GM12872 (cell line): ENCODE data around the gene ARHGEF1.
A peak's percentile ranks its signal among the peaks of the same experiment; 100 is the strongest.

ENCODE experiments used
- TF ChIP-seq, protein P1 (sequence below): IDR thresholded peaks from 3 replicates; pipeline ENCODE4 v1.5.1; 2011; ENCODE audit warnings: low read depth, mild to moderate bottlenecking, low read length, moderate library complexity; ENCODE audit not compliant: insufficient read depth

The ARHGEF1 gene

DNA sequence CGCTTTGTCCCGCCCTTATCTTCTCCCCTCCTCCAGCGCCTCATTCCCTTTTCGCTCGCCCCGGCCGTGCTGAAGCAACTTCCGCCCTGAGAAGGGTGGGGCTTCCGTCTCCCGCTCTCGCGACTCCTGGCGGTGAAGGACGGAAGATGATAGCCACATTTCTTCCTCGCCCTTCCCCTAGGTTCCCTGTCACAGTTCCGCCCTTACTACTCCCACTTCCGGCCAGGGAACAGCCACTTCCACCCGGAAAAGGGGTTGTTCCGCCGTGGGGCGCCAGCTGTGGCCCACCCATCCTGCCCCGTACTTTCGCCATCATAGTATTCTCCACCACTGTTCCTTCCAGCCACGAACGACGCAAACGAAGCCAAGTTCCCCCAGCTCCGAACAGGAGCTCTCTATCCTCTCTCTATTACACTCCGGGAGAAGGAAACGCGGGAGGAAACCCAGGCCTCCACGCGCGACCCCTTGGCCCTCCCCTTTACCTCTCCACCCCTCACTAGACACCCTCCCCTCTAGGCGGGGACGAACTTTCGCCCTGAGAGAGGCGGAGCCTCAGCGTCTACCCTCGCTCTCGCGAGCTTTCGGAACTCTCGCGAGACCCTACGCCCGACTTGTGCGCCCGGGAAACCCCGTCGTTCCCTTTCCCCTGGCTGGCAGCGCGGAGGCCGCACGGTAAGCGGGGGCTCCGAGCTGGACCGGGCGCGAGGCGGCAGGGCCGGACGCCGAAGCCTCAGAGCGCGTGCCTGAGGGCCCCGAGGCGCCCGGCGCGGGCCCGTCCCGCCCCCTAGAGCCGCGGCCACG is 23.2 kb upstream of the ARHGEF1 start, which contains the start of gene RPS19:
RPS19 (plus strand) TSS at position 638 of the 801 bp plus-strand sequence. CDS start 520 bp downstream, outside the sequence.
- TF ChIP-seq, protein P1, sequence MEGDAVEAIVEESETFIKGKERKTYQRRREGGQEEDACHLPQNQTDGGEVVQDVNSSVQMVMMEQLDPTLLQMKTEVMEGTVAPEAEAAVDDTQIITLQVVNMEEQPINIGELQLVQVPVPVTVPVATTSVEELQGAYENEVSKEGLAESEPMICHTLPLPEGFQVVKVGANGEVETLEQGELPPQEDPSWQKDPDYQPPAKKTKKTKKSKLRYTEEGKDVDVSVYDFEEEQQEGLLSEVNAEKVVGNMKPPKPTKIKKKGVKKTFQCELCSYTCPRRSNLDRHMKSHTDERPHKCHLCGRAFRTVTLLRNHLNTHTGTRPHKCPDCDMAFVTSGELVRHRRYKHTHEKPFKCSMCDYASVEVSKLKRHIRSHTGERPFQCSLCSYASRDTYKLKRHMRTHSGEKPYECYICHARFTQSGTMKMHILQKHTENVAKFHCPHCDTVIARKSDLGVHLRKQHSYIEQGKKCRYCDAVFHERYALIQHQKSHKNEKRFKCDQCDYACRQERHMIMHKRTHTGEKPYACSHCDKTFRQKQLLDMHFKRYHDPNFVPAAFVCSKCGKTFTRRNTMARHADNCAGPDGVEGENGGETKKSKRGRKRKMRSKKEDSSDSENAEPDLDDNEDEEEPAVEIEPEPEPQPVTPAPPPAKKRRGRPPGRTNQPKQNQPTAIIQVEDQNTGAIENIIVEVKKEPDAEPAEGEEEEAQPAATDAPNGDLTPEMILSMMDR = peak; percentile 63

DNA sequence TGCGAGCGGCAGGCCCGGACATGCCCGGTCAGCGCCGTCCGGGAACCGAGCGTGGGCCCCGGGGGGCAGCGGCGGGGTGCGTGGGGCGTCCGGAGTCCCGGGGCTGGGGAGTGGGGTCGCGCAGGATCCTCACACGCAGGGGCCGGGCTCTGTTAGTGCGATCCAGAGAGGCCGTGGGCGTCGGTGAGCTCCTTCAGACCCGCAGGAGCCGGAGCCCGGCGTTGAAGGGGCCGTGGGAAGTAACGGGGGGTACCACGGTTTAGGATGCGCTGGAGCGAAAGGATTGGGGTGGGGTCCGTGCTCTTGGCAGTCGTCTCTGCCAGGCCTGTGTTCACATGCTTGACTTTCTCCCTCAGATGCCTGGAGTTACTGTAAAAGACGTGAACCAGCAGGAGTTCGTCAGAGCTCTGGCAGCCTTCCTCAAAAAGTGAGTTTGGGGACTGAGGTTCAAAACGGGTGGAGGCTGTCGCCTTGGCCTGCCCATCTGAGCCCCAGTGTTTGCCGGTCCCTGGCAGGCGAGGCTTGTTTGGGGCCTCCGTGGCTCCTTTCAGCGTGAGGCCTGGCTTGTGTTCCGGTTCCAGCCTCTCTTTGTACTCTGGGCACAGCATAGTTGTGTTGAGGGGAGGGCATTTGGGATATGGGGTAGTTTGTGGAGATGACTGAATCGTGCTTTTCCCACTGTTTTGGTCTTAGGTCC is 22.4 kb upstream of the ARHGEF1 start:
- TF ChIP-seq, protein P1 = no peak

- TF ChIP-seq, protein P1 = no peak
Measured at GRCh38 chr19:41861116-41861768, 21.7 kb upstream of the ARHGEF1 start.

- TF ChIP-seq, protein P1 = no peak
Measured at GRCh38 chr19:41861846-41862245, 21.1 kb upstream of the ARHGEF1 start.

DNA sequence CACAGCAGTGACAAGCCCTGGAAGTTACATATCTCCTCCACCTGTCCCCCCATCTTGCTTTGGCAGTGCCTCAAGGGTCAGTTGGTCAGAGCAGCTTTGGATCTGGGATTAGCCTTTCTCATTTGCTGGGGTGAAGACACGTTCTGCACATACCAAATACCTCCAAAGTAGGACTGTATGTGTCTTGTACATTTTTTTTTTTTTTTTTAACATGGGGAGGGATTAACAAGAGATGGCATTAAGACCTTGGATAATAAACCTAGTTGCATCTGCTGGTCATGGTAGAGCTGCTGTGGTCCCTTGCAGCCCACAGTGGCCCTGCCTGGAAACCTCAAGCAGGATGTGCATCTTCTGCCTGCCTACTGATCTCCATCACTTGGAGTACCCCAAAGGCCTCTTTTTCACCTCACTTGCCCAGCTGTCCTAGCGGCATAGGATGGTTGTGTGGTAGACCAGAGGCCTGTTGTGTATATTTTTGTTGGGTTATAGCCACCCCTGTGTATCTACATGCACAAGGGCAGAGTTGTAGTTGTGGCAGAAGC is 20.5 kb upstream of the ARHGEF1 start:
- TF ChIP-seq, protein P1 = no peak

- TF ChIP-seq, protein P1 = no peak
Measured at GRCh38 chr19:41863209-41863931, 19.6 kb upstream of the ARHGEF1 start.
